HFF-Myc (cell line): ENCODE data around the gene RASSF10.

Experiments
- DNase-seq: peaks from one replicate; pipeline ENCODE4 v3.0.0-alpha.2; 2011; ENCODE audit warnings: low read depth; ENCODE audit errors: extremely low read depth
- H3K4me3 ChIP-seq: replicated peaks from 2 replicates; pipeline ENCODE4 v1.5.1; 2011; ENCODE audit warnings: low read depth, mild to moderate bottlenecking, control low read depth, low read length
- CTCF ChIP-seq: IDR thresholded peaks from 2 replicates; pipeline ENCODE4 v1.5.1; 2012; ENCODE audit warnings: mild to moderate bottlenecking, low read depth, low read length, control low read depth; ENCODE audit errors: missing control alignments

The RASSF10 gene

GRCh38 chr11:12979928-12980689 is 29.0 kb upstream of the RASSF10 start:
- H3K4me3 ChIP-seq = no peak overlapping the region
- no peak for TF ChIP-seq CTCF
- no peak for DNase-seq

- DNase-seq = no peak
- no peak overlapping the region for H3K4me3 ChIP-seq
- TF ChIP-seq CTCF = no peak
Observed at GRCh38 chr11:12981676-12982522, 27.2 kb upstream of the RASSF10 start.

- DNase-seq = no peak
- TF ChIP-seq CTCF = no peak
- H3K4me3 ChIP-seq = no peak overlapping the region
Observed at GRCh38 chr11:12983336-12983735, 25.8 kb upstream of the RASSF10 start.

GRCh38 chr11:12986194-12986898 is 22.8 kb upstream of the RASSF10 start:
- TF ChIP-seq CTCF = no peak
- no peak overlapping the region for H3K4me3 ChIP-seq
- no peak for DNase-seq

- no peak for TF ChIP-seq CTCF
- no peak for DNase-seq
- no peak overlapping the region for H3K4me3 ChIP-seq
Observed at GRCh38 chr11:12989428-12990161, 19.5 kb upstream of the RASSF10 start.

- no peak for DNase-seq
- TF ChIP-seq CTCF = no peak
- H3K4me3 ChIP-seq = no peak overlapping the region
Observed at GRCh38 chr11:12990162-12990480, 19.0 kb upstream of the RASSF10 start.
